ENCODE data around the gene GORAB. TPM values are rescaled to one million over a fixed set of nuclear protein-coding genes. Genes with fewer than 3 reads are reported as not detected.

The GORAB gene
- polyA plus RNA-seq, 1 of the 3 experiments (the other 2 are of a cell fraction): 10.5 TPM

- peak; percentile 13; the same call in 1 of the 2 replicates for TF ChIP-seq MAX (IDR thresholded peaks at IDR 0.05; ENCODE audit: low read depth)
- TF ChIP-seq TEAD4 (IDR thresholded peaks at IDR 0.05; ENCODE audit: borderline replicate concordance, insufficient read depth): no peak
- TF ChIP-seq RFX5 (IDR thresholded peaks at IDR 0.05; ENCODE audit: low read length): no peak
- no peak; the same call in 1 of the 2 replicates for TF ChIP-seq SMC3 (IDR thresholded peaks at IDR 0.05; ENCODE audit: low read depth, low read length)
- TF ChIP-seq JUND (IDR thresholded peaks at IDR 0.05): no peak
- peak; percentile 20; the same call in 1 of the 2 replicates for TF ChIP-seq MXI1 (IDR thresholded peaks at IDR 0.05; ENCODE audit: low read depth, low read length)
- TF ChIP-seq MEF2A (IDR thresholded peaks at IDR 0.05; ENCODE audit: borderline replicate concordance, low read depth): no peak
- peak; percentile 51 for TF ChIP-seq GABPA (IDR thresholded peaks at IDR 0.05; ENCODE audit: low read depth)
- TF ChIP-seq EP300 (IDR thresholded peaks at IDR 0.05; ENCODE audit: borderline replicate concordance in 1 of 2, low read depth in 1 of 2, low read length in 1 of 2): no peak
- TF ChIP-seq PBX3 (IDR thresholded peaks at IDR 0.05): peak; percentile 15; the same call in 1 of the 2 replicates
- TF ChIP-seq RCOR1 (IDR thresholded peaks at IDR 0.05; ENCODE audit: low read length): no peak
- peak; percentile 46 for TF ChIP-seq CHD2 (IDR thresholded peaks at IDR 0.05; ENCODE audit: low read length, partially characterized antibody)
- TF ChIP-seq YY1 (IDR thresholded peaks at IDR 0.05; ENCODE audit: low read depth): no peak
- TF ChIP-seq POLR2AphosphoS5 (IDR thresholded peaks at IDR 0.05; ENCODE audit: low read depth, low read length): peak; percentile 93
- TF ChIP-seq ELF1 (IDR thresholded peaks at IDR 0.05): no peak
Measured at GRCh38 chr1:170531758-170532657, at the start of gene GORAB (continued).

- Histone ChIP-seq H3K27me3 (ENCODE audit: insufficient read depth) (no peaks in the 10 kb centered on the region), H3K9me2 (no peaks in the 10 kb centered on the region), H3K79me2 (ENCODE audit: insufficient read depth) (no peaks in the 10 kb centered on the region), H3K9me3 (no peaks in the 10 kb centered on the region), H3K36me3 (replicated peaks in 1 of 2; ENCODE audit: control insufficient read depth in 1 of 2, insufficient read depth in 2 of 2, low read length in 1 of 2) (no peaks in the 10 kb centered on the region), H3K4me2 (no peak overlapping the region), H3F3A (replicated peaks; ENCODE audit: insufficient read depth) (no peaks in the 10 kb centered on the region), H4K20me1 (ENCODE audit: insufficient read depth) (no peaks in the 10 kb centered on the region), H3K4me1 (ENCODE audit: control insufficient read depth in 1 of 2, insufficient read depth in 2 of 2, low read depth in 1 of 2, low read length in 1 of 2) (no peaks in the 10 kb centered on the region; a peak in 1 of 4 replicates), H3K9ac (no peak overlapping the region), H2AFZ (ENCODE audit: low read depth) (no peak overlapping the region; the same call in 1 of the 2 replicates), H3K27ac (ENCODE audit: low read depth in 2 of 2, low read length in 1 of 2) (no peak overlapping the region), H3K4me3 (ENCODE audit: low read depth in 2 of 2, low read length in 1 of 2) (no peak overlapping the region)
- POLR2A ChIA-PET: no interaction called here
- no peak for DNase-seq
- WGBS (ENCODE audit: low lambda C conversion rate): 17% methylated on average over 5 of the region's 5 CpGs
- TF ChIP-seq REST (IDR thresholded peaks at IDR 0.05; ENCODE audit: low read depth, low read length) (no peak), FOSL2 (IDR thresholded peaks at IDR 0.05; ENCODE audit: borderline replicate concordance, low read depth) (0 out of 2 replicates have a peak, but pooled peaks have one; percentile 3)
- CTCF ChIA-PET: interaction anchor here (0.6 to 1.2 kb wide), 2 partner anchors 54 to 102 kb away, joined by 3 to 4 read pairs; no protein-coding TSS in a partner anchor
Measured at GRCh38 chr1:170483051-170483450, 48.9 kb upstream of the GORAB start.
